Heart left ventricle (tissue), 16 donors: ENCODE results near the gene CHCHD6. TPM values are rescaled to one million over a fixed set of nuclear protein-coding genes. Genes with fewer than 3 reads are reported as not detected.
"Not testable (repeated sequence)": the region's sequence is repeated elsewhere in the genome, so short reads cannot be mapped to it uniquely, and the experiment has no call there.

Source experiments
- ATAC-seq, 4 donors: fragments of 200-7000 bp; cut with Tn5 transposase; one replicate each; pipeline ENCODE4 v1.9.1; 2020 to 2022; ENCODE audit warnings: moderate library complexity in 4 of 4, mild to moderate bottlenecking in 3 of 4, moderate number of reproducible peaks in 1 of 4
- DNase-seq, 5 donors: peaks; one replicate each; pipeline ENCODE4 v3.0.0-alpha.2; 2020
- H3K27ac ChIP-seq, 12 donors: fragments of 200-600 bp; sonication (generic) in 4 of 12; one replicate each; pipeline versions ENCODE4 v1.5.0 to v1.8.0; 2016 to 2022; ENCODE audit warnings: mild to moderate bottlenecking in 2 of 12
- H3K27me3 ChIP-seq, 9 donors: fragments of 200-600 bp; sonication (generic) in 2 of 9; one replicate each; pipeline versions ENCODE4 v1.5.1 to v1.8.0; 2016 to 2022; ENCODE audit warnings: mild to moderate bottlenecking in 3 of 9
- H3K36me3 ChIP-seq, 9 donors: fragments of 200-600 bp; sonication (generic) in 2 of 9; one replicate each; pipeline versions ENCODE4 v1.5.0 to v1.8.0; 2018 to 2022; ENCODE audit warnings: mild to moderate bottlenecking in 2 of 9
- H3K4me1 ChIP-seq, 12 donors: fragments of 200-600 bp; sonication (generic) in 4 of 12; one replicate each; pipeline versions ENCODE4 v1.5.0 to v1.8.0; 2016 to 2022; ENCODE audit warnings: mild to moderate bottlenecking in 3 of 12
- H3K4me3 ChIP-seq, 12 donors: fragments of 200-600 bp; sonication (generic) in 4 of 12; one replicate each; pipeline versions ENCODE4 v1.5.0 to v1.8.0; 2017 to 2022; ENCODE audit warnings: mild to moderate bottlenecking in 9 of 12, moderate library complexity in 4 of 12
- H3K9me3 ChIP-seq, 12 donors: fragments of 200-600 bp; sonication (generic) in 4 of 12; one replicate each; pipeline versions ENCODE4 v1.5.0 to v1.8.0; 2016 to 2022; ENCODE audit warnings: mild to moderate bottlenecking in 1 of 12
- CTCF ChIP-seq, 12 donors: fragments of 200-600 bp; sonication (generic) in 4 of 12; IDR thresholded peaks; one replicate each; pipeline versions ENCODE4 v1.5.0 to v1.8.0; 2018 to 2022; ENCODE audit warnings: antibody characterized with exemption in 12 of 12, mild to moderate bottlenecking in 5 of 12
- POLR2A ChIP-seq, 2 donors: fragments of 450-650 bp; IDR thresholded peaks; one replicate each; pipeline ENCODE4 v1.6.1; 2017; ENCODE audit warnings: antibody characterized with exemption in 2 of 2, mild to moderate bottlenecking in 2 of 2, moderate library complexity in 2 of 2
- WGBS, 4 donors: extraction: QIAGEN DNeasy Blood & Tissue Kit in 2 of 4; methylation state at CpG; one replicate each; pipeline versions ENCODE4 v1.1.5 to v1.1.7; 2013 to 2018; 5-methylcytosine and 5-hydroxymethylcytosine counted together
- intact Hi-C, 10 donors: fragments of 100-400 bp; cut with DNase I; formaldehyde crosslinking; loops; one replicate each; pipeline versions ENCODE4 v1.11.1 to v1.14.2; 2022
- polyA plus RNA-seq, 2 donors: library from polyadenylated mRNA; stranded (reverse); fragments of 200-250 nt; gene quantifications; one replicate each; pipeline ENCODE4 v1.2.3, GENCODE V29; 2013
- total RNA-seq, 9 donors: library from RNA; depleted of rRNA in 2 of 9; stranded (reverse); fragments of >200 nt in 2 of 9; fragmentation: NEBNext Ultra II Directional in 3 of 9; extraction: Animal tissue kit (Norgen Biotek cat#: 25700) in 3 of 9; gene quantifications; one replicate each; pipeline versions ENCODE4 v1.1.0 to v1.2.4, GENCODE V29; 2016 to 2023
- donor health status: ischemic (EF 13 %, LVEDD 7.1; RV severe dilation, severe dysfunction).
- donor health status: healthy with polysubstance abuse.
- donor health status: DM: no; HTN: yes; CAD: no.
- donor health status: DM: no; HTN: no; CAD: no.
- donor health status: ischemic (EF 25% LVEDD 6.9; RV normal size, moderate dysfunction).
- donor health status: ischemic (EF 25% LVEDD 5.7; RV mildly dilated, moderate dysfunction).
- donor health status: healthy.
- donor health status: DM: yes; HTN: yes; CAD: no.
- donor health status: ischemic (EF 35%, LVEDD 5.7; RV mildly dilated, moderate dysfunction).
- donor health status: nonischemic (EF 11% LVEDD 7.7; RV severe dilation, severe dysfunction).
- donor health status: DM: yes; HTN: yes; CAD: no.
- donor health status: PGD.
- donor health status: ischemic (EF 29% LVEDD 5.4; RV normal size, mild dysfunction).
- donor health status: nonischemic (EF 23%, LVEDD 6.1; RV moderate dilation, normal function).

Gene CHCHD6
- total and polyA plus RNA-seq, 11 donors = 7.7 to 29.3 (median 11.6) TPM

DNA sequence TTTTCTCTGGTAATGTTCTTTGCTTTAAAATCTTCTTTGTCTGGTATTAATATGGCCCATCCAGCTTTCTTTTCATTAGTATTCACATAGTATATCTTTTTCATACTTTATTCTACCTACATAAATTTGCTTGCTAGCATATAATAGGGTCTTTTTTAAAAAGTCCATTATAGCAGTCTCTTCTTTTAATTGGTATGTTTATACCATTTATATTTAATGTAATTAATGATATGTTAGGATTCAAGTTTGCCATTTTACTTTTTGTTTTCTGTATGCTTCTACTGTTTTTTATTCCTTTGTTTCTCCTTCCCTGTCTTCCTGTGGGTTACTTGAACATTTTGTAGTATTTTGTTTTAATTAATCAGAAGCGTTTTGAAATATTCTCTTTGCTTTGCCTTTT, 89.0 kb downstream of the CHCHD6 start:
- DNase-seq (no peak), ATAC-seq (no peak)
- Histone ChIP-seq H3K27me3 (no peaks in the 10 kb centered on the region), H3K27ac (no peak overlapping the region), H3K4me1 (no peaks in the 10 kb centered on the region), H3K9me3 (peaks cover 0 to 25% (median 0%) of the 10 kb centered on the region in 12 donors), H3K36me3 (no peaks in the 10 kb centered on the region), H3K4me3 (no peak overlapping the region)
- TF ChIP-seq CTCF (IDR thresholded peaks at IDR 0.05) = no peak
- no peak for TF ChIP-seq POLR2A (IDR thresholded peaks at IDR 0.05)
- WGBS, 4 donors = 95 to 98% (median 98%) methylated on average over 1 of the region's 1 CpG
- intact Hi-C loops = no loop called here

- intact Hi-C loops = no loop called here
These were observed 93.5 kb downstream of the CHCHD6 start for GRCh38 chr3:126797563-126797962.

DNA sequence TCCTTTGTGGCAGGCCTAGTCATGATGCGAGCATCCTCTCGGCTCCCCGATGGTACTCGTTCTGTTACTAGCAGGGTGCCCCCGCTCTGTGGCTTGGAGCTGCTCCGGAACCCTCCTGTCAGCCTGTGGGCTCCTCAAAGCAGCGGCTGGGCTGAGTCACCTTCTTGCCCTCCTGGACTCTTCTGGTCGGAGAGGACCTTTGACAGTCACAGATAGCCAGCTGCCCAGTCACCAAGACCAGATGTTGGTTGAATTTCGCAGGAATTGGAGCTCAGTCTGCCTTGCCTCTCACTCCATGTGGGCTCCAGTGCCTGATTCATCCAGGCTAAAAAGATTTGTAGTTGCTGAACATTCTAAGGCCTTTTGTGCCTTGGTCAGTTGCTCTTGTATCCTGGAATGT, 94.5 kb downstream of the CHCHD6 start:
- WGBS, 4 donors = 93 to 99% (median 96%) methylated on average over 9 of the region's 9 CpGs
- Histone ChIP-seq H3K27ac (no peak overlapping the region), H3K4me3 (no peak overlapping the region), H3K4me1 (no peaks in the 10 kb centered on the region), H3K9me3 (peaks cover 0 to 11% (median 0%) of the 10 kb centered on the region in 12 donors), H3K27me3 (no peaks in the 10 kb centered on the region), H3K36me3 (no peaks in the 10 kb centered on the region)
- DNase-seq (no peak), ATAC-seq (no peak)
- no peak for TF ChIP-seq CTCF (IDR thresholded peaks at IDR 0.05)
- TF ChIP-seq POLR2A (IDR thresholded peaks at IDR 0.05) = no peak
- intact Hi-C loops = no loop called here

More at GRCh38 chr3:126797563-126797962, 93.5 kb downstream of the CHCHD6 start:
- Histone ChIP-seq H3K9me3 (peaks cover 0 to 20% (median 0%) of the 10 kb centered on the region in 12 donors), H3K4me1 (no peaks in the 10 kb centered on the region), H3K4me3 (no peak overlapping the region), H3K27me3 (no peaks in the 10 kb centered on the region), H3K36me3 (no peaks in the 10 kb centered on the region), H3K27ac (no peak overlapping the region)
- no peak for DNase-seq
- TF ChIP-seq POLR2A (IDR thresholded peaks at IDR 0.05) (no peak), CTCF (IDR thresholded peaks at IDR 0.05) (no peak)
- ATAC-seq = no peak
- WGBS, 4 donors = 89 to 91% (median 90%) methylated on average over 7 of the region's 7 CpGs

DNA sequence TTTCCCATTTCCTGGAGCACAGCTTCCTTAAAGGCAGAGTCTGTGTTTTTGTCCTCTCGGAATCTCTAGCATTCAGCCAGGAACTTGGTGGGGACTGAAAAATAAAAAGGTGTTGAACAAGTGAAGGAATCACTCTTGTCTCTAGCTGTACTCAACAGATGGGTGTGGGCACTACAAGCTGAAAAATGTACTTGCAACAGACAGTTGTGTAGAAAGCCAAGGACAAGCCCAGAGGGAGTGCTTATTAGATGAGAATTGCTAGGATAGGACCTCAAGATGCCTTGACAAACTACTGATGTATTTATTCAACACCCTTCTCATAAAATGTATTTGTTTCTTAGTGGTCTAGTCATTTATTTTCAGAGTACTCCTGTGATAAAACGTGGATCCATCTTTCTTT, 95.1 kb downstream of the CHCHD6 start:
- Histone ChIP-seq H3K4me3 (no peak overlapping the region), H3K27me3 (no peaks in the 10 kb centered on the region), H3K27ac (no peak overlapping the region), H3K9me3 (peaks cover 0 to 9% (median 0%) of the 10 kb centered on the region in 12 donors), H3K36me3 (no peaks in the 10 kb centered on the region), H3K4me1 (no peaks in the 10 kb centered on the region)
- intact Hi-C loops = no loop called here
- no peak for ATAC-seq
- 89 to 94% (median 92%) methylated on average over 2 of the region's 2 CpGs for WGBS, 4 donors
- no peak for DNase-seq
- no peak for TF ChIP-seq POLR2A (IDR thresholded peaks at IDR 0.05)
- no peak for TF ChIP-seq CTCF (IDR thresholded peaks at IDR 0.05)

GRCh38 chr3:126801312-126801711, 97.3 kb downstream of the CHCHD6 start:
- ATAC-seq, H3K27me3 ChIP-seq, DNase-seq, H3K9me3 ChIP-seq, H3K36me3 ChIP-seq, H3K4me3 ChIP-seq, intact Hi-C loops, H3K4me1 ChIP-seq, H3K27ac ChIP-seq: not testable (repeated sequence)
- WGBS, 4 donors = 95 to 98% (median 97%) methylated on average over 8 to 11 of the region's 11 CpGs
